DOHH2 (cell line): ENCODE data around the gene RAB3C.

ENCODE experiments used
- EZH2phosphoT487 ChIP-seq: fragments of 200-600 bp; sonication (generic); IDR thresholded peaks from 2 replicates; pipeline ENCODE4 v1.6.1; 2017; ENCODE audit warnings: borderline replicate concordance, mild to moderate bottlenecking, antibody characterized with exemption, low read length, moderate library complexity, mixed read lengths
- TF ChIP-seq, protein P1 (sequence below): fragments of 200-600 bp; sonication (generic); IDR thresholded peaks from one replicate; pipeline ENCODE4 v1.5.1; 2014; ENCODE audit warnings: antibody characterized with exemption, mild to moderate bottlenecking, low read depth, low read length; ENCODE audit not compliant: poor library complexity, severe bottlenecking

DNA sequence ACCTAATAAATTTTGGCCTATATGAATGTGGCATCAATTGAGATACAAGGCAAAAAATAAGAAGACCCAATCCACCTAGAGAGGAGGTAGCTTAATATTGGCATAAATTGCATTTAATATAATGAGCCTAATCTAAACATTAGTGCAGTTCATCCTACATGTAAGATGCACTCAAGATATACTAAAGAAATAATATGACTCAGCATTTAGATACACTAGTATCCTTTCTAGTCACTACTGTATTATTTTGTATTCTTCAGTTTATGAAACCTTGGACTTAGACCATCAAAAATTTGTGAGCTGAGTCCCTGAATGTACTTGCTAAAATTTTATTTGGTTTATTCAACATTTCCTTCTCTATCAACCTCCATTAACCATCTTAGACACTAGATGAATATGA lies 104.7 kb downstream of the RAB3C start:
- TF ChIP-seq EZH2phosphoT487: no peak
- TF ChIP-seq, protein P1, sequence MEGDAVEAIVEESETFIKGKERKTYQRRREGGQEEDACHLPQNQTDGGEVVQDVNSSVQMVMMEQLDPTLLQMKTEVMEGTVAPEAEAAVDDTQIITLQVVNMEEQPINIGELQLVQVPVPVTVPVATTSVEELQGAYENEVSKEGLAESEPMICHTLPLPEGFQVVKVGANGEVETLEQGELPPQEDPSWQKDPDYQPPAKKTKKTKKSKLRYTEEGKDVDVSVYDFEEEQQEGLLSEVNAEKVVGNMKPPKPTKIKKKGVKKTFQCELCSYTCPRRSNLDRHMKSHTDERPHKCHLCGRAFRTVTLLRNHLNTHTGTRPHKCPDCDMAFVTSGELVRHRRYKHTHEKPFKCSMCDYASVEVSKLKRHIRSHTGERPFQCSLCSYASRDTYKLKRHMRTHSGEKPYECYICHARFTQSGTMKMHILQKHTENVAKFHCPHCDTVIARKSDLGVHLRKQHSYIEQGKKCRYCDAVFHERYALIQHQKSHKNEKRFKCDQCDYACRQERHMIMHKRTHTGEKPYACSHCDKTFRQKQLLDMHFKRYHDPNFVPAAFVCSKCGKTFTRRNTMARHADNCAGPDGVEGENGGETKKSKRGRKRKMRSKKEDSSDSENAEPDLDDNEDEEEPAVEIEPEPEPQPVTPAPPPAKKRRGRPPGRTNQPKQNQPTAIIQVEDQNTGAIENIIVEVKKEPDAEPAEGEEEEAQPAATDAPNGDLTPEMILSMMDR: no peak
